IMR-90 (cell line): ENCODE data around the gene GPR17. TPM values are rescaled to one million over a fixed set of nuclear protein-coding genes. Genes with fewer than 3 reads are reported as not detected.
A peak's percentile ranks its signal among the peaks of the same experiment; 100 is the strongest.

Experiments
- ATAC-seq: fragments of 200-7000 bp; cut with Tn5 transposase; 2 replicates; pipeline ENCODE4 v1.9.1; 2020; ENCODE audit warnings: low read depth, mild to moderate bottlenecking, moderate library complexity
- BruUV-seq: library from RNA; stranded (reverse); fragments of 400-500 nt; replicated peaks from 2 replicates; lab custom pipeline; 2021; lab: Mats Ljungman, UMichigan
- CTCF ChIA-PET: fragments of 300-600 bp; formaldehyde crosslinking; extraction: SDS; loops from one replicate; lab custom pipeline; 2021; ENCODE audit warnings: antibody characterized with exemption; lab: Yijun Ruan, JAX
- POLR2A ChIA-PET: fragments of 300-600 bp; sonication (Branson Sonifier 250); formaldehyde crosslinking; loops from one replicate; lab custom pipeline; 2022; ENCODE audit warnings: antibody characterized with exemption; ENCODE audit not compliant: unreplicated experiment; lab: Charles Lee
- DNase-seq: peaks from one replicate; pipeline ENCODE4 v3.0.0; 2013
- H2AFZ ChIP-seq: replicated peaks from 2 replicates; pipeline ENCODE3; 2013; ENCODE audit warnings: low read length, mild to moderate bottlenecking; ENCODE audit not compliant: poor library complexity
- H2AK5ac ChIP-seq: 2 replicates; pipeline ENCODE4 v1.6.1; 2013; ENCODE audit warnings: low read depth, low read length, inconsistent platforms
- H2AK9ac ChIP-seq: replicated peaks from 2 replicates; pipeline ENCODE3; 2013; ENCODE audit warnings: mild to moderate bottlenecking, low read depth, low read length, moderate library complexity; ENCODE audit not compliant: poor library complexity
- H2BK120ac ChIP-seq: 2 replicates; pipeline ENCODE4 v1.6.1; 2013; ENCODE audit warnings: low read depth, low read length, inconsistent platforms
- H2BK15ac ChIP-seq: 3 replicates; pipeline ENCODE4 v1.6.1; 2013; ENCODE audit warnings: low read depth, low read length, inconsistent platforms
- H2BK20ac ChIP-seq: 2 replicates; pipeline ENCODE4 v1.6.1; 2013; ENCODE audit warnings: low read depth, mild to moderate bottlenecking, inconsistent platforms, low read length, moderate library complexity
- H2BK5ac ChIP-seq: 2 replicates; pipeline ENCODE4 v1.6.1; 2013; ENCODE audit warnings: mild to moderate bottlenecking, low read depth, low read length, inconsistent platforms; ENCODE audit not compliant: poor library complexity, severe bottlenecking
- H3K14ac ChIP-seq: replicated peaks from 2 replicates; pipeline ENCODE4 v1.6.1; 2013; ENCODE audit warnings: low read depth, low read length, inconsistent platforms
- H3K18ac ChIP-seq: 2 replicates; pipeline ENCODE4 v1.6.1; 2013; ENCODE audit warnings: low read depth, low read length, control low read depth
- H3K23ac ChIP-seq: 2 replicates; pipeline ENCODE4 v1.6.1; 2013; ENCODE audit warnings: low read depth, low read length, inconsistent platforms
- H3K27ac ChIP-seq: 2 replicates; pipeline ENCODE4 v1.5.1; 2013; ENCODE audit warnings: mild to moderate bottlenecking, control low read depth, low read length; ENCODE audit not compliant: insufficient read depth
- H3K27me3 ChIP-seq: 2 replicates; pipeline ENCODE4 v1.6.1; 2013; ENCODE audit warnings: low read length; ENCODE audit not compliant: control insufficient read depth, insufficient read depth
- H3K36me3 ChIP-seq: 2 replicates; pipeline ENCODE4 v1.6.1; 2013; ENCODE audit warnings: low read length, mixed read lengths; ENCODE audit not compliant: control insufficient read depth, insufficient read depth
- H3K4ac ChIP-seq: 2 replicates; pipeline ENCODE4 v1.6.1; 2013; ENCODE audit warnings: low read depth, low read length, inconsistent platforms
- H3K4me1 ChIP-seq: 2 replicates; pipeline ENCODE4 v1.6.1; 2013; ENCODE audit warnings: low read length, mixed read lengths; ENCODE audit not compliant: control insufficient read depth, insufficient read depth
- H3K4me2 ChIP-seq: 2 replicates; pipeline ENCODE4 v1.6.1; 2013; ENCODE audit warnings: low read depth, mild to moderate bottlenecking, control low read depth, low read length, moderate library complexity
- H3K4me3 ChIP-seq: 2 replicates; pipeline ENCODE4 v1.5.1; 2013; ENCODE audit warnings: low read depth, mild to moderate bottlenecking, control low read depth, low read length, moderate library complexity; ENCODE audit not compliant: insufficient read depth
- H3K56ac ChIP-seq: 2 replicates; pipeline ENCODE4 v1.6.1; 2013; ENCODE audit warnings: low read length, inconsistent platforms; ENCODE audit not compliant: insufficient read depth; ENCODE audit errors: extremely low read depth
- H3K79me1 ChIP-seq, 2 experiments: 2 replicates each; pipeline ENCODE4 v1.6.1; 2013; ENCODE audit warnings: low read length in 2 of 2, inconsistent platforms in 1 of 2, low read depth in 1 of 2
- H3K9ac ChIP-seq: 2 replicates; pipeline ENCODE4 v1.6.1; 2013; ENCODE audit warnings: low read depth, low read length, control low read depth
- H3K9me1 ChIP-seq: 2 replicates; pipeline ENCODE4 v1.6.1; 2013; ENCODE audit warnings: low read length, inconsistent platforms; ENCODE audit not compliant: insufficient read depth
- H3K9me3 ChIP-seq: 2 replicates; pipeline ENCODE4 v1.6.1; 2013; ENCODE audit warnings: low read length; ENCODE audit not compliant: control insufficient read depth, insufficient read depth
- H4K20me1 ChIP-seq: 2 replicates; pipeline ENCODE4 v1.6.1; 2013; ENCODE audit warnings: low read length, inconsistent platforms; ENCODE audit not compliant: insufficient read depth
- H4K5ac ChIP-seq: 2 replicates; pipeline ENCODE4 v1.6.1; 2013; ENCODE audit warnings: mild to moderate bottlenecking, low read depth, low read length, control low read depth
- H4K8ac ChIP-seq, 2 experiments: 2 replicates each; pipeline ENCODE4 v1.6.1; 2013; ENCODE audit warnings: low read depth in 2 of 2, low read length in 2 of 2, control low read depth in 1 of 2, inconsistent platforms in 1 of 2
- H4K91ac ChIP-seq: 2 replicates; pipeline ENCODE4 v1.6.1; 2013; ENCODE audit warnings: low read depth, low read length, inconsistent platforms; ENCODE audit not compliant: insufficient read depth
- CEBPB ChIP-seq: IDR thresholded peaks from 2 replicates; pipeline ENCODE4 v1.6.1; 2012; ENCODE audit warnings: low read depth, low read length, improper control_type of control experiment
- CHD1 ChIP-seq: IDR thresholded peaks from 2 replicates; pipeline ENCODE4 v1.6.1; 2012; ENCODE audit warnings: low read depth, low read length, improper control_type of control experiment
- MAFK ChIP-seq: IDR thresholded peaks from 2 replicates; pipeline ENCODE4 v1.6.1; 2012; ENCODE audit warnings: low read depth, low read length, improper control_type of control experiment
- MAZ ChIP-seq: IDR thresholded peaks from 2 replicates; pipeline ENCODE4 v1.6.1; 2012; ENCODE audit warnings: low read depth, mild to moderate bottlenecking, low read length, improper control_type of control experiment, moderate library complexity, borderline replicate concordance
- POLR2A ChIP-seq: IDR thresholded peaks from 2 replicates; pipeline ENCODE4 v1.6.1; 2012; ENCODE audit warnings: mild to moderate bottlenecking, low read depth, low read length
- RCOR1 ChIP-seq: IDR thresholded peaks from 2 replicates; pipeline ENCODE4 v1.6.1; 2012; ENCODE audit warnings: mild to moderate bottlenecking, low read length, improper control_type of control experiment; ENCODE audit not compliant: insufficient replicate concordance
- RFX5 ChIP-seq: IDR thresholded peaks from 2 replicates; pipeline ENCODE4 v1.8.0; 2012; ENCODE audit warnings: low read depth, mild to moderate bottlenecking, low read length, moderate library complexity
- SMC3 ChIP-seq: fragments of 150-350 bp; IDR thresholded peaks from 2 replicates; pipeline ENCODE4 v1.6.1; 2016; ENCODE audit warnings: low read depth, mild to moderate bottlenecking, antibody characterized with exemption, low read length, moderate library complexity
- WGBS, 2 experiments: methylation state at CpG; one replicate each; pipeline versions ENCODE4 v1.1.5 to v1.1.7; 2013; ENCODE audit warnings: missing lambda C conversion rate in 2 of 2; ENCODE audit not compliant: insufficient read length in 1 of 2; ENCODE audit errors: extremely low coverage in 2 of 2; 5-methylcytosine and 5-hydroxymethylcytosine counted together
- dilution Hi-C: fragments of 300-500 bp; cut with HindIII; formaldehyde crosslinking; loops from one replicate; pipeline ENCODE4 v1.14.3; 2018; ENCODE audit warnings: low sequenced_read_pairs; ENCODE audit not compliant: unreplicated experiment
- in situ Hi-C: fragments of 300-500 bp; cut with MboI; formaldehyde crosslinking; loops from 3 replicates; pipeline ENCODE4 v1.14.3; 2019; ENCODE audit warnings: low sequenced_read_pairs, inconsistent platforms, mixed read lengths
- intact Hi-C: fragments of 100-400 bp; cut with micrococcal nuclease; formaldehyde crosslinking; loops from 2 replicates; pipeline ENCODE4 v1.10.0; 2022
- polyA plus RNA-seq, 3 experiments: library from polyadenylated mRNA; depleted of rRNA; stranded (reverse); fragments of >200 nt; gene quantifications; 2 replicates each; pipeline ENCODE4 v1.2.3, GENCODE V29; 2012; ENCODE audit warnings: low replicate concordance in 1 of 3
- total RNA-seq: library from RNA; depleted of rRNA; stranded (reverse); fragments of >200 nt; gene quantifications from 2 replicates; pipeline ENCODE4 v1.2.3, GENCODE V29; 2012
- TF ChIP-seq, protein P1 (sequence below): conservative IDR thresholded peaks from 2 replicates; pipeline ENCODE4 v1.5.1; 2012; ENCODE audit warnings: mild to moderate bottlenecking, low read depth, low read length, improper control_type of control experiment
- TF ChIP-seq, protein P2 (sequence below): fragments of 150-350 bp; IDR thresholded peaks from 2 replicates; pipeline ENCODE4 v1.6.1; 2017; ENCODE audit warnings: mild to moderate bottlenecking, antibody characterized with exemption, low read length, low read depth
- TF ChIP-seq, protein P3 (sequence below): fragments of 150-350 bp; IDR thresholded peaks from 2 replicates; pipeline ENCODE4 v1.6.1; 2016; ENCODE audit warnings: low read depth, mild to moderate bottlenecking, low read length, moderate library complexity, borderline replicate concordance

The GPR17 gene
- total and polyA plus RNA-seq, 2 of the 4 experiments (the other 2 are of a cell fraction), result not detected

DNA sequence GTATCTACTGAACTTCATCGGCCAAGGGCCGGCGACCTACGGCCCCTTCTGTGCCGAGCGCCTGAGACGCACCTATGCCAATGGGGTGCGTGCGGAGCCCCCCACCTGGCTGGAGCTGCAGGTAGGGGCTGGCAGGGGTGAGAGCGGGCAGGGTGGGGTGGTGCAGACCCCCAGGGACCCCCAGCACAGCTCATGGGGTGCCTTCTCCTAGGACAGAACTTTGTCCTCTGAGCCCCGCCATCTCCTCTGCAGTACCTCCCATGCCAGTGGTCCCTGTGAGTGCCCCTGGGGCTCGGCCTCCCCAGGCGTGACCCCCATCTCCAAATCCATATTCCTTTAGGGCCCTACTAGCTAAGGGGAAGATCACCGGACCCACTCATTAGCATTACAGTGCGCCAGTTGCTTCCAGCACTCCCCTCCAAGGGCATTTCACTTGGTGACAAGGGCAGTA lies 23.9 kb upstream of the GPR17 start:
- in situ Hi-C loops (no loop called here), dilution Hi-C loops (no loop called here), intact Hi-C loops (loop anchor here (2.0 kb wide), 1 partner anchor 13 kb away; no protein-coding TSS in a partner anchor)
- Histone ChIP-seq H3K27me3 (no peaks in the 10 kb centered on the region; the same call in 1 of the 2 replicates), H3K9me1 (peaks cover 6% of the 10 kb centered on the region; the same call in 1 of the 2 replicates), H4K5ac (no peak overlapping the region), H2AFZ (no peak overlapping the region), H3K79me1 (no peaks in the 10 kb centered on the region), H3K4me2 (no peak overlapping the region), H2AK9ac (no peak overlapping the region), H3K56ac (no peak overlapping the region), H3K9me3 (no peaks in the 10 kb centered on the region), H2AK5ac (peak overlapping the region; percentile 24; the same call in 1 of the 2 replicates), H3K4me3 (no peak overlapping the region), H2BK15ac (no peak overlapping the region), H2BK20ac (no peak overlapping the region), H4K20me1 (no peaks in the 10 kb centered on the region), H3K36me3 (no peaks in the 10 kb centered on the region), H3K4ac (no peak overlapping the region), H2BK120ac (0 out of 2 replicates have a peak overlapping the region, but pooled peaks have one; percentile 2), H3K18ac (no peak overlapping the region), H3K14ac (no peak overlapping the region), H2BK5ac (no peak overlapping the region), H3K27ac (no peak overlapping the region), H4K91ac (no peak overlapping the region), H3K4me1 (peaks cover 5% of the 10 kb centered on the region), H4K8ac (no peak overlapping the region), H3K9ac (no peak overlapping the region), H3K23ac (no peak overlapping the region)
- no peak for ATAC-seq
- 100% methylated on average over 9 of the region's 15 CpGs; no CpG with 5 or more reads in 1 of the 2 experiments for WGBS, 2 experiments
- TF ChIP-seq, protein P1, sequence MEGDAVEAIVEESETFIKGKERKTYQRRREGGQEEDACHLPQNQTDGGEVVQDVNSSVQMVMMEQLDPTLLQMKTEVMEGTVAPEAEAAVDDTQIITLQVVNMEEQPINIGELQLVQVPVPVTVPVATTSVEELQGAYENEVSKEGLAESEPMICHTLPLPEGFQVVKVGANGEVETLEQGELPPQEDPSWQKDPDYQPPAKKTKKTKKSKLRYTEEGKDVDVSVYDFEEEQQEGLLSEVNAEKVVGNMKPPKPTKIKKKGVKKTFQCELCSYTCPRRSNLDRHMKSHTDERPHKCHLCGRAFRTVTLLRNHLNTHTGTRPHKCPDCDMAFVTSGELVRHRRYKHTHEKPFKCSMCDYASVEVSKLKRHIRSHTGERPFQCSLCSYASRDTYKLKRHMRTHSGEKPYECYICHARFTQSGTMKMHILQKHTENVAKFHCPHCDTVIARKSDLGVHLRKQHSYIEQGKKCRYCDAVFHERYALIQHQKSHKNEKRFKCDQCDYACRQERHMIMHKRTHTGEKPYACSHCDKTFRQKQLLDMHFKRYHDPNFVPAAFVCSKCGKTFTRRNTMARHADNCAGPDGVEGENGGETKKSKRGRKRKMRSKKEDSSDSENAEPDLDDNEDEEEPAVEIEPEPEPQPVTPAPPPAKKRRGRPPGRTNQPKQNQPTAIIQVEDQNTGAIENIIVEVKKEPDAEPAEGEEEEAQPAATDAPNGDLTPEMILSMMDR, result no peak
- TF ChIP-seq, protein P2, sequence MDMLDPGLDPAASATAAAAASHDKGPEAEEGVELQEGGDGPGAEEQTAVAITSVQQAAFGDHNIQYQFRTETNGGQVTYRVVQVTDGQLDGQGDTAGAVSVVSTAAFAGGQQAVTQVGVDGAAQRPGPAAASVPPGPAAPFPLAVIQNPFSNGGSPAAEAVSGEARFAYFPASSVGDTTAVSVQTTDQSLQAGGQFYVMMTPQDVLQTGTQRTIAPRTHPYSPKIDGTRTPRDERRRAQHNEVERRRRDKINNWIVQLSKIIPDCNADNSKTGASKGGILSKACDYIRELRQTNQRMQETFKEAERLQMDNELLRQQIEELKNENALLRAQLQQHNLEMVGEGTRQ, result no peak
- TF ChIP-seq, protein P3, sequence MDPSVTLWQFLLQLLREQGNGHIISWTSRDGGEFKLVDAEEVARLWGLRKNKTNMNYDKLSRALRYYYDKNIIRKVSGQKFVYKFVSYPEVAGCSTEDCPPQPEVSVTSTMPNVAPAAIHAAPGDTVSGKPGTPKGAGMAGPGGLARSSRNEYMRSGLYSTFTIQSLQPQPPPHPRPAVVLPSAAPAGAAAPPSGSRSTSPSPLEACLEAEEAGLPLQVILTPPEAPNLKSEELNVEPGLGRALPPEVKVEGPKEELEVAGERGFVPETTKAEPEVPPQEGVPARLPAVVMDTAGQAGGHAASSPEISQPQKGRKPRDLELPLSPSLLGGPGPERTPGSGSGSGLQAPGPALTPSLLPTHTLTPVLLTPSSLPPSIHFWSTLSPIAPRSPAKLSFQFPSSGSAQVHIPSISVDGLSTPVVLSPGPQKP, result no peak
- TF ChIP-seq MAZ, result no peak
- TF ChIP-seq RFX5, result no peak
- TF ChIP-seq CHD1, result no peak
- no peak for TF ChIP-seq POLR2A
- no peak for TF ChIP-seq SMC3
- no peak for TF ChIP-seq CEBPB
- TF ChIP-seq MAFK, result no peak
- TF ChIP-seq RCOR1, result no peak
- BruUV-seq, result no TSS peak
- ChIA-PET POLR2A (no interaction called here), CTCF (no interaction called here)
- DNase-seq, result no peak
